Stimulated activated naive CD8-positive, alpha-beta T cell treated with anti-CD3 and anti-CD28 coated beads, Interleukin-15, Interleukin-2, amounts not matched to agents 100 ng/mL and 50 ng/mL, for 24 hours (primary cell): ENCODE results near the gene MPDZ.

Source experiments
- H3K27ac Mint-ChIP-seq: one replicate; pipeline ENCODE4 v1.8.0; 2021; ENCODE audit warnings: mild to moderate bottlenecking, mixed read lengths
- H3K27me3 Mint-ChIP-seq: one replicate; pipeline ENCODE4 v1.8.0; 2021; ENCODE audit warnings: mixed read lengths
- H3K36me3 Mint-ChIP-seq: one replicate; pipeline ENCODE4 v1.8.0; 2021; ENCODE audit warnings: low read depth, mixed read lengths
- H3K4me1 Mint-ChIP-seq: one replicate; pipeline ENCODE4 v1.8.0; 2021; ENCODE audit warnings: low read depth, mixed read lengths
- H3K4me3 Mint-ChIP-seq: one replicate; pipeline ENCODE4 v1.8.0; 2021; ENCODE audit warnings: mild to moderate bottlenecking, mixed read lengths
- H3K9me3 Mint-ChIP-seq: one replicate; pipeline ENCODE4 v1.8.0; 2021; ENCODE audit warnings: mixed read lengths

The MPDZ gene

GRCh38 chr9:13113751-13114150 is 165.7 kb downstream of the MPDZ start:
- Mint-ChIP-seq H3K36me3 (no peaks in the 10 kb centered on the region), H3K4me3 (no peak overlapping the region), H3K27me3 (no peaks in the 10 kb centered on the region), H3K27ac (no peak overlapping the region), H3K9me3 (no peaks in the 10 kb centered on the region), H3K4me1 (no peaks in the 10 kb centered on the region)

- no peaks in the 10 kb centered on the region for H3K9me3 Mint-ChIP-seq
- no peaks in the 10 kb centered on the region for H3K27me3 Mint-ChIP-seq
- H3K36me3 Mint-ChIP-seq: no peaks in the 10 kb centered on the region
- no peak overlapping the region for H3K27ac Mint-ChIP-seq
- H3K4me1 Mint-ChIP-seq: no peaks in the 10 kb centered on the region
- no peak overlapping the region for H3K4me3 Mint-ChIP-seq
Measured at GRCh38 chr9:13113216-13113615, 166.3 kb downstream of the MPDZ start.

- no peaks in the 10 kb centered on the region for H3K27me3 Mint-ChIP-seq
- no peaks in the 10 kb centered on the region for H3K9me3 Mint-ChIP-seq
- H3K4me3 Mint-ChIP-seq: no peak overlapping the region
- no peaks in the 10 kb centered on the region for H3K4me1 Mint-ChIP-seq
- no peak overlapping the region for H3K27ac Mint-ChIP-seq
- no peaks in the 10 kb centered on the region for H3K36me3 Mint-ChIP-seq
Measured at GRCh38 chr9:13111778-13112177, 167.7 kb downstream of the MPDZ start.

GRCh38 chr9:13110766-13111417 is 168.6 kb downstream of the MPDZ start:
- H3K4me3 Mint-ChIP-seq: no peak overlapping the region
- no peaks in the 10 kb centered on the region for H3K9me3 Mint-ChIP-seq
- H3K4me1 Mint-ChIP-seq: no peaks in the 10 kb centered on the region
- no peak overlapping the region for H3K27ac Mint-ChIP-seq
- no peaks in the 10 kb centered on the region for H3K27me3 Mint-ChIP-seq
- no peaks in the 10 kb centered on the region for H3K36me3 Mint-ChIP-seq

GRCh38 chr9:13109781-13110180 is 169.7 kb downstream of the MPDZ start:
- Mint-ChIP-seq H3K9me3 (no peaks in the 10 kb centered on the region), H3K36me3 (no peaks in the 10 kb centered on the region), H3K4me3 (no peak overlapping the region), H3K27me3 (no peaks in the 10 kb centered on the region), H3K27ac (no peak overlapping the region), H3K4me1 (no peaks in the 10 kb centered on the region)

GRCh38 chr9:13107008-13107407 is 172.5 kb downstream of the MPDZ start:
- Mint-ChIP-seq H3K9me3 (no peaks in the 10 kb centered on the region), H3K27me3 (no peaks in the 10 kb centered on the region), H3K4me3 (no peak overlapping the region), H3K4me1 (no peaks in the 10 kb centered on the region), H3K27ac (no peak overlapping the region), H3K36me3 (no peaks in the 10 kb centered on the region)

- Mint-ChIP-seq H3K27me3 (no peaks in the 10 kb centered on the region), H3K4me3 (no peak overlapping the region)
Measured at GRCh38 chr9:13100914-13101572, 178.4 kb downstream of the MPDZ start.

GRCh38 chr9:13095056-13095455 is 184.4 kb downstream of the MPDZ start:
- no peak overlapping the region for H3K4me3 Mint-ChIP-seq
- H3K9me3 Mint-ChIP-seq: peaks cover 19% of the 10 kb centered on the region
- no peaks in the 10 kb centered on the region for H3K4me1 Mint-ChIP-seq
- no peak overlapping the region for H3K27ac Mint-ChIP-seq
- H3K36me3 Mint-ChIP-seq: no peaks in the 10 kb centered on the region
- no peaks in the 10 kb centered on the region for H3K27me3 Mint-ChIP-seq

More at GRCh38 chr9:13100914-13101572, 178.4 kb downstream of the MPDZ start:
- Mint-ChIP-seq H3K36me3 (no peaks in the 10 kb centered on the region), H3K4me1 (no peaks in the 10 kb centered on the region), H3K9me3 (peaks cover 7% of the 10 kb centered on the region), H3K27ac (no peak overlapping the region)

GRCh38 chr9:13090628-13091027 is 188.9 kb downstream of the MPDZ start:
- no peak overlapping the region for H3K27ac Mint-ChIP-seq
- H3K4me3 Mint-ChIP-seq: no peak overlapping the region
- peaks cover 12% of the 10 kb centered on the region for H3K9me3 Mint-ChIP-seq
- no peaks in the 10 kb centered on the region for H3K27me3 Mint-ChIP-seq
- no peaks in the 10 kb centered on the region for H3K36me3 Mint-ChIP-seq
- H3K4me1 Mint-ChIP-seq: no peaks in the 10 kb centered on the region

- H3K4me1 Mint-ChIP-seq: no peaks in the 10 kb centered on the region
- no peak overlapping the region for H3K4me3 Mint-ChIP-seq
- no peaks in the 10 kb centered on the region for H3K36me3 Mint-ChIP-seq
Measured at GRCh38 chr9:13089666-13090065, 189.8 kb downstream of the MPDZ start.

GRCh38 chr9:13088720-13089427 is 190.6 kb downstream of the MPDZ start:
- Mint-ChIP-seq H3K9me3 (peaks cover 4% of the 10 kb centered on the region), H3K27ac (no peak overlapping the region), H3K4me1 (no peaks in the 10 kb centered on the region), H3K27me3 (no peaks in the 10 kb centered on the region), H3K4me3 (no peak overlapping the region), H3K36me3 (no peaks in the 10 kb centered on the region)

More at GRCh38 chr9:13089666-13090065, 189.8 kb downstream of the MPDZ start:
- Mint-ChIP-seq H3K27ac (no peak overlapping the region), H3K27me3 (no peaks in the 10 kb centered on the region), H3K9me3 (peaks cover 11% of the 10 kb centered on the region)

- Mint-ChIP-seq H3K36me3 (no peaks in the 10 kb centered on the region), H3K4me3 (no peak overlapping the region), H3K27me3 (no peaks in the 10 kb centered on the region), H3K9me3 (peaks cover 3% of the 10 kb centered on the region), H3K27ac (no peak overlapping the region), H3K4me1 (no peaks in the 10 kb centered on the region)
Measured at GRCh38 chr9:13083963-13084528, 195.4 kb downstream of the MPDZ start.

- Mint-ChIP-seq H3K27me3 (no peaks in the 10 kb centered on the region), H3K36me3 (no peaks in the 10 kb centered on the region), H3K9me3 (peaks cover 3% of the 10 kb centered on the region), H3K4me3 (no peak overlapping the region), H3K27ac (no peak overlapping the region), H3K4me1 (no peaks in the 10 kb centered on the region)
Measured at GRCh38 chr9:13083366-13083765, 196.1 kb downstream of the MPDZ start.

- H3K4me3 Mint-ChIP-seq: no peak overlapping the region
- H3K36me3 Mint-ChIP-seq: no peaks in the 10 kb centered on the region
- no peaks in the 10 kb centered on the region for H3K4me1 Mint-ChIP-seq
- H3K27me3 Mint-ChIP-seq: no peaks in the 10 kb centered on the region
- H3K27ac Mint-ChIP-seq: no peak overlapping the region
- H3K9me3 Mint-ChIP-seq: peaks cover 3% of the 10 kb centered on the region
Measured at GRCh38 chr9:13082796-13083195, 196.7 kb downstream of the MPDZ start.

GRCh38 chr9:13078164-13078563 is 201.3 kb downstream of the MPDZ start:
- no peaks in the 10 kb centered on the region for H3K27me3 Mint-ChIP-seq
- H3K9me3 Mint-ChIP-seq: peaks cover 14% of the 10 kb centered on the region
- H3K36me3 Mint-ChIP-seq: no peaks in the 10 kb centered on the region
- no peak overlapping the region for H3K27ac Mint-ChIP-seq
- H3K4me1 Mint-ChIP-seq: no peaks in the 10 kb centered on the region
- H3K4me3 Mint-ChIP-seq: no peak overlapping the region
